T-cell (primary cell): ENCODE results near the gene NXPE3. TPM values are rescaled to one million over a fixed set of nuclear protein-coding genes. Genes with fewer than 3 reads are reported as not detected.
"Not testable (repeated sequence)": the region's sequence is repeated elsewhere in the genome, so short reads cannot be mapped to it uniquely, and the experiment has no call there.

ENCODE experiments used
- ATAC-seq, 4 experiments: fragments of 200-7000 bp in 3 of 4; fragments of 150-1000 bp in 1 of 4; cut with Tn5 transposase; replicated peaks in 1 of 4; 1 replicate in 3 of 4; 2 replicates in 1 of 4; pipeline ENCODE4 v1.10.0; 2021; ENCODE audit warnings: moderate library complexity in 3 of 4, mild to moderate bottlenecking in 2 of 4, moderate number of reproducible peaks in 1 of 4
- CTCF ChIA-PET, 2 donors: fragments of 300-600 bp; sonication (Branson Sonifier 250); formaldehyde crosslinking; loops; one replicate each; lab custom pipeline; 2022; ENCODE audit warnings: antibody characterized with exemption in 2 of 2; lab: Charles Lee
- POLR2A ChIA-PET, 2 donors: fragments of 300-600 bp; sonication (Branson Sonifier 250); formaldehyde crosslinking; loops; one replicate each; lab custom pipeline; 2022; ENCODE audit warnings: antibody characterized with exemption in 2 of 2; lab: Charles Lee
- DNase-seq, 35 experiments: peaks; one replicate each; pipeline versions ENCODE4 v3.0.0 to v3.0.0-alpha.2; 2013 to 2023
- H3K27ac ChIP-seq: one replicate; pipeline ENCODE4 v1.5.1; 2013; ENCODE audit warnings: low read length
- H3K27me3 ChIP-seq, 2 experiments: replicated peaks in 1 of 2; 1 replicate in 1 of 2; 2 replicates in 1 of 2; pipeline versions ENCODE4 v1.6.1 to v1.7.0; 2013; ENCODE audit warnings: low read length in 1 of 2, mixed read lengths in 1 of 2; ENCODE audit not compliant: control insufficient read depth in 2 of 2, insufficient read depth in 2 of 2; ENCODE audit errors: extremely low read depth in 1 of 2
- H3K36me3 ChIP-seq, 2 donors: 1 replicate in 1 of 2; 2 replicates in 1 of 2; pipeline versions ENCODE4 v1.6.1 to v1.7.0; 2013; ENCODE audit warnings: low read length in 1 of 2; ENCODE audit not compliant: control insufficient read depth in 2 of 2, insufficient read depth in 1 of 2; ENCODE audit errors: extremely low read depth in 1 of 2
- H3K4me1 ChIP-seq, 2 experiments: 1 replicate in 1 of 2; 2 replicates in 1 of 2; pipeline versions ENCODE4 v1.6.1 to v1.7.0; 2013; ENCODE audit warnings: low read length in 2 of 2, mixed read lengths in 1 of 2; ENCODE audit not compliant: insufficient read depth in 2 of 2, control insufficient read depth in 1 of 2; ENCODE audit errors: extremely low read depth in 1 of 2
- H3K4me3 ChIP-seq, 2 donors: 1 replicate in 1 of 2; 2 replicates in 1 of 2; pipeline versions ENCODE4 v1.5.1 to v1.7.0; 2013; ENCODE audit warnings: mild to moderate bottlenecking in 2 of 2, low read length in 1 of 2, moderate library complexity in 1 of 2; ENCODE audit not compliant: control insufficient read depth in 1 of 2; ENCODE audit errors: extremely low read depth in 1 of 2
- H3K9me3 ChIP-seq: 2 replicates; pipeline ENCODE4 v1.7.0; 2013
- H3K27ac Mint-ChIP-seq, 2 donors: one replicate each; pipeline ENCODE4 v1.8.0; 2020 to 2021; ENCODE audit warnings: mild to moderate bottlenecking in 2 of 2, mixed read lengths in 2 of 2
- H3K27me3 Mint-ChIP-seq, 2 donors: one replicate each; pipeline ENCODE4 v1.8.0; 2021 to 2022; ENCODE audit warnings: mixed read lengths in 2 of 2
- H3K36me3 Mint-ChIP-seq: one replicate; pipeline ENCODE4 v1.8.0; 2021; ENCODE audit warnings: mixed read lengths
- H3K4me1 Mint-ChIP-seq, 3 donors: one replicate each; pipeline ENCODE4 v1.8.0; 2020 to 2022; ENCODE audit warnings: mixed read lengths in 3 of 3, mild to moderate bottlenecking in 1 of 3
- H3K4me3 Mint-ChIP-seq, 3 donors: one replicate each; pipeline ENCODE4 v1.8.0; 2020 to 2022; ENCODE audit warnings: mild to moderate bottlenecking in 3 of 3, mixed read lengths in 3 of 3, moderate library complexity in 3 of 3
- H3K9me3 Mint-ChIP-seq, 3 donors: one replicate each; pipeline ENCODE4 v1.8.0; 2020 to 2022; ENCODE audit warnings: mixed read lengths in 3 of 3
- WGBS: methylation state at CpG from one replicate; pipeline ENCODE4 v1.1.5; 2013; ENCODE audit warnings: missing lambda C conversion rate; ENCODE audit not compliant: insufficient coverage; 5-methylcytosine and 5-hydroxymethylcytosine counted together
- total RNA-seq, 35 experiments: library from RNA in 6 of 35; stranded (reverse) in 6 of 35; fragments of 120-200 nt in 1 of 35; gene quantifications; one replicate each; pipeline versions ENCODE4 v1.2.1 to v1.2.4 and lab custom pipeline; 2013 to 2026

NXPE3 gene
- total RNA-seq, 5 donors from 2014 or later (not counting 1 experiment from before 2014, with no cell fraction given): 38.0 to 44.8 (median 41.3) TPM

DNA sequence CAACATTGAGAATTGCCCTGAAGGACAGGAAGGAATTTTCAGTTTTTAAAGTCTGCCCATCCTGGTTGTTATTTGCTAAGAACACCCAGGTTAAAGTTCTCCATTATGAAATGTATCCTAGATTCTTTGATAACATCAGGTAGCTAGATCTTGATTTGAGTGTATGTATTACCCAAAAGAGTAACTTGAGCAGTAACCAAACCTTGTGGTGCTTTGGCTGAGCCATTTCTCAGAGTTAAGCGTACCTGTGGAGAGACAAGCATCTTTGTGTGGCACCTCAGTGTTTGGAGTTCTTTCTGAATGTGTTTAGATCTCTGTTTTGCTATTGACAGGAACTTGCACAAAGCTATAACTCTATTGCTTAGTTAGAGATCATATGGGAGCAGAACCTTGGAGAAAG lies 34.2 kb upstream of the NXPE3 start:
- WGBS: 83% methylated on average over 1 of the region's 1 CpG
- Mint-ChIP-seq H3K27me3 (no peaks in the 10 kb centered on the region), H3K27ac (peak overlapping the region; percentile 19 to 55), H3K9me3 (no peaks in the 10 kb centered on the region), H3K4me1 (peaks cover 0 to 5% (median 3%) of the 10 kb centered on the region in 3 donors), H3K36me3 (peaks cover 24% of the 10 kb centered on the region), H3K4me3 (no peak overlapping the region)
- Histone ChIP-seq H3K4me3 (no peak overlapping the region), H3K36me3 (peaks cover 0 to 4% of the 10 kb centered on the region in 2 donors), H3K9me3 (no peaks in the 10 kb centered on the region), H3K27me3 (no peaks in the 10 kb centered on the region), H3K4me1 (no peaks in the 10 kb centered on the region), H3K27ac (no peak overlapping the region)
- CTCF ChIA-PET: interaction anchor here in 1 of 2 donors (0.5 kb wide), 1 partner anchor 239 kb away, joined by 3 read pairs; no protein-coding TSS in a partner anchor
- ATAC-seq (no peak), DNase-seq (no peak)
- POLR2A ChIA-PET: no interaction called here

DNA sequence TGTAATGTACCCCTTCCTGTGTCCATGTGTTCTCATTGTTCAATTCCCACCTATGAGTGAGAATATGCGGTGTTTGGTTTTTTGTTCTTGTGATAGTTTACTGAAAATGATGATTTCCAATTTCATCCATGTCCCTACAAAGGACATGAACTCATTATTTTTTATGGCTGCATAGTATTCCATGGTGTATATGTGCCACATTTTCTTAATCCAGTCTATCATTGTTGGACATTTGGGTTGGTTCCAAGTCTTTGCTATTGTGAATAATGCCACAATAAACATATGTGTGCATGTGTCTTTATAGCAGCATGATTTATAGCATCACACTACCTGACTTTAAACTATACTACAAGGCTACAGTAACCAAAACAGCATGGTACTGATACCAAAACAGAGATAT lies 33.1 kb upstream of the NXPE3 start:
- H3K4me3 Mint-ChIP-seq, H3K9me3 ChIP-seq, H3K36me3 ChIP-seq, CTCF ChIA-PET, H3K4me1 Mint-ChIP-seq, POLR2A ChIA-PET, H3K4me1 ChIP-seq, H3K27me3 ChIP-seq, ATAC-seq, H3K27ac Mint-ChIP-seq, H3K4me3 ChIP-seq, DNase-seq, H3K27ac ChIP-seq, H3K9me3 Mint-ChIP-seq, H3K27me3 Mint-ChIP-seq: not testable (repeated sequence)
- no CpG with 5 or more reads among the region's 1 CpG for WGBS
- peaks cover 30% of the 10 kb centered on the region for H3K36me3 Mint-ChIP-seq

DNA sequence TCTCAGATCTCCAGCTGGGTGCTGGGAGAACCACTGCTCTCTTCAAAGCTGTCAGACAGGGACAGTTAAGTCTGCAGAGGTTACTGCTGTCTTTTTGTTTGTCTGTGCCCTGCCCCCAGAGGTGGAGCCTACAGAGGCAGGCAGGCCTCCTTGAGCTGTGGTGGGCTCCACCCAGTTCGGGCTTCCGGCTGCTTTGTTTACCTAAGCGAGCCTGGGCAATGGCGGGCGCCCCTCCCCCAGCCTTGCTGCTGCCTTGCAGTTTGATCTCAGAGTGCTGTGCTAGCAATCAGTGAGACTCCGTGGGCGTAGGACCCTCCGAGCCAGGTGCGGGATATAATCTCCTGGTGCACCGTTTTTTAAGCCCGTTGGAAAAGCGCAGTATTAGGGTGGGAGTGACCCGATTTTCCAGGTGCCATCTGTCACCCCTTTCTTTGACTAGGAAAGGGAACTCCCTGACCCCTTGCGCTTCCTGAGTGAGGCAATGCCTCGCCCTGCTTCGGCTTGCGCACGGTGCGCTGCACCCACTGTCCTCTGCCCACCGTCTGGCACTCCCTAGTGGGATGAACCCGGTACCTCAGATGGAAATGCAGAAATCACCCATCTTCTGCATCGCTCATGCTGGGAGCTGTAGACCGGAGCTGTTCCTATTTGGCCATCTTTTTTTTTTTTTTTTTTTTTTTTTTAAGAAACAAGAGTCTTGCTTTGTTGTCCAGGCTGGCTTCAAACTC lies 25.5 kb upstream of the NXPE3 start:
- H3K36me3 ChIP-seq: peaks cover 4 to 34% of the 10 kb centered on the region in 2 donors
- H3K9me3 Mint-ChIP-seq, H3K4me3 ChIP-seq, CTCF ChIA-PET, H3K9me3 ChIP-seq, H3K27ac ChIP-seq, H3K4me1 ChIP-seq, H3K27me3 ChIP-seq, H3K27me3 Mint-ChIP-seq, ATAC-seq: not testable (repeated sequence)
- Mint-ChIP-seq H3K36me3 (peaks cover 66% of the 10 kb centered on the region), H3K4me1 (peaks cover 18 to 22% (median 19%) of the 10 kb centered on the region in 3 donors), H3K27ac (peak overlapping the region; percentile 58 to 86), H3K4me3 (peak overlapping the region in 2 of 3 donors; percentile 2 to 21)
- POLR2A ChIA-PET: interaction anchor here (0.6 kb wide), 2 partner anchors 12 to 26 kb away, joined by 4 to 9 read pairs; no protein-coding TSS in a partner anchor
- DNase-seq: peak; percentile 8 to 70 (median 38)
- WGBS: 100% methylated on average over 1 of the region's 23 CpGs

DNA sequence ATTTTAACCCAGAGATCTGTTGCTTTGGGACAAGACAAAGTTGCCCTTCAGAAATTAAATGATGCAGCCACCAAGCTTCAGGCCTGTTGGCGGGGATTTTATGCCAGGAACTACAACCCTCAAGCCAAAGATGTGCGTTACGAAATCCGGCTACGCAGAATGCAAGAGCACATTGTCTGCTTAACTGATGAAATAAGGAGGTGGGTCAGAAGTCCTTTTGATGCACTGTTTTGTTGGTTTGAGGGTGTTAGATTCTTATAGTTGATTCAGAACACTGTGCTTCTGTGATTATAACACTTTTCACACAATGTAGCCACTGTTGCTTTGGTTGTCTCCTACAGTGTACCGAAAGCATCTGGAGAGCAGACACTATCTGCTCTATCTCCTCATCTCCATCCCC lies 20.8 kb upstream of the NXPE3 start:
- WGBS: no CpG with 5 or more reads among the region's 6 CpGs
- H3K4me1 ChIP-seq: peaks cover 0 to 5% of the 10 kb centered on the region in 2 experiments
- Mint-ChIP-seq H3K27me3 (no peaks in the 10 kb centered on the region), H3K4me3 (no peak overlapping the region), H3K36me3 (peaks cover 68% of the 10 kb centered on the region), H3K4me1 (peaks cover 24 to 28% (median 27%) of the 10 kb centered on the region in 3 donors), H3K27ac (no peak overlapping the region), H3K9me3 (no peaks in the 10 kb centered on the region)
- DNase-seq (peak in 1 of 35 experiments; percentile 23), ATAC-seq (no peak)
- H3K27me3 ChIP-seq: no peaks in the 10 kb centered on the region
- no peak overlapping the region for H3K4me3 ChIP-seq
- no peak overlapping the region for H3K27ac ChIP-seq
- ChIA-PET POLR2A (no interaction called here), CTCF (no interaction called here)
- peaks cover 4 to 53% of the 10 kb centered on the region in 2 donors for H3K36me3 ChIP-seq
- no peaks in the 10 kb centered on the region for H3K9me3 ChIP-seq

DNA sequence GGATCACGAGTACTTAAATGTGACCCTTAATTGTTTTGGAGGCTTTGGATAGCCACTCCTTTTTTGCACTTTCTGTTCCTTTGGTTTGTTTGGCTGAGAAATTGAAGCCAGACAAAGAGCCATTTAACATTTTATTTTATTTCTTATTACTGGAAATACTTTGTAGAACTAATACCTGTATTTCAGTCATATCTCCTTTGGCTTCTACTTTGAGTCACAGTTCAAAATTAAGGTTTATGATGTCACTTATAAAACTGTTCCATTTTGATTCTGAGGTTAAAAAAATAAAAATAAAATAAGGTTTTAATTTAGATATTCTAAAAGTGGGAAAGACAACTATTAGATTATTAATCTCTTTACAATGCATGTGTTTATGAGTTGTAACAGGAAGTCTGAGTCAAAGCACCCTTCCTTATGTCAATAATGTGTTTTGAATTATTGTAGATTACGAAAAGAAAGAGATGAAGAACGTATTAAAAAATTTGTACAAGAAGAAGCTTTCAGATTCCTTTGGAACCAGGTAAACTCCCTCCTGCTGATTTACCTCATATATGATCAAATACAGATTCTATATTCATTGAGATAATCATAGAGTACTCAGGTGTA lies 16.9 kb upstream of the NXPE3 start:
- H3K36me3 Mint-ChIP-seq: peaks cover 55% of the 10 kb centered on the region
- no peak overlapping the region for H3K27ac Mint-ChIP-seq
- Histone ChIP-seq H3K27ac (no peak overlapping the region), H3K4me1 (no peaks in the 10 kb centered on the region), H3K4me3 (no peak overlapping the region), H3K36me3 (peaks cover 3 to 46% of the 10 kb centered on the region in 2 donors), H3K27me3 (no peaks in the 10 kb centered on the region), H3K9me3 (no peaks in the 10 kb centered on the region)
- H3K9me3 Mint-ChIP-seq: no peaks in the 10 kb centered on the region
- H3K4me1 Mint-ChIP-seq: peaks cover 13 to 22% (median 17%) of the 10 kb centered on the region in 3 donors
- no CpG with 5 or more reads among the region's 3 CpGs for WGBS
- H3K27me3 Mint-ChIP-seq: no peaks in the 10 kb centered on the region
- ATAC-seq (no peak), DNase-seq (no peak)
- ChIA-PET POLR2A (no interaction called here), CTCF (interaction anchor here in 1 of 2 donors (0.6 kb wide), 1 partner anchor 750 kb away, joined by 5 read pairs; no protein-coding TSS in a partner anchor)
- no peak overlapping the region for H3K4me3 Mint-ChIP-seq

DNA sequence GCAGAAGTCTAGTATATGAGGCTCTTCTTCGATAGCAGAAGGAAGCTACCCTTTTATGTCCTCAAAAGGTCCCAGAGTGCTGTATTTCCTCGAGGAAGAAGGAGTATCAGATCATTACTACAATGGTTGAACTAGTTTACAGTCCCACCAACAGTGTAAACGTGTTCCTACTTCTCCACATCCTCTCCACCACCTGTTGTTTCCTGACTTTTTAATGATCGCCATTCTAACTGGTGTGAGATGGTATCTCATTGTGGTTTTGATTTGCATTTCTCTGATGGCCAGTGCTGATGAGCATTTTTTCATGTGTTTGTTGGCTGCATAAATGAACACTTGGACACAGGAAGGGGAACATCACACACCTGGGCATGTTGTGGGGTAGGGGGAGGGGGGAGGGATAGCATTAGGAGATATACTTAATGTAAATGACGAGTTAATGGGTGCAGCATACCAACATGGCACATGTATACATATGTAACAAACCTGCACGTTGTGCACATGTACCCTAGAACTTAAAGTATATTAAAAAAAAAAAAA lies 1.2 kb upstream of the NXPE3 start:
- DNase-seq, H3K36me3 Mint-ChIP-seq, H3K36me3 ChIP-seq, ATAC-seq, H3K27me3 Mint-ChIP-seq, H3K4me3 ChIP-seq, H3K27me3 ChIP-seq, H3K9me3 Mint-ChIP-seq, H3K9me3 ChIP-seq: not testable (repeated sequence)
- Histone ChIP-seq H3K27ac (peak overlapping the region; percentile 92), H3K4me1 (peaks cover 21 to 23% of the 10 kb centered on the region in 2 experiments)
- ChIA-PET POLR2A (interaction anchor here in 1 of 2 donors (0.5 kb wide), 1 partner anchor 8 kb away, joined by 3 read pairs; no protein-coding TSS in a partner anchor), CTCF (interaction anchor here in 1 of 2 donors (0.5 to 1.1 kb wide), 2 partner anchors 24 to 93 kb away, joined by 3 to 4 read pairs; no protein-coding TSS in a partner anchor)
- Mint-ChIP-seq H3K4me3 (peak overlapping the region; percentile 86 to 92 (median 91)), H3K27ac (peak overlapping the region; percentile 99 to 100), H3K4me1 (peaks cover 40 to 48% (median 42%) of the 10 kb centered on the region in 3 donors)
- no CpG with 5 or more reads among the region's 6 CpGs for WGBS
